GM10266 (cell line): ENCODE measurements around the gene BMP6.

ENCODE experiments used
- DNase-seq: peaks from one replicate; pipeline ENCODE4 v3.0.0; 2012; ENCODE audit errors: extremely low spot score
- CTCF ChIP-seq: IDR thresholded peaks from 2 replicates; pipeline ENCODE4 v1.5.1; 2012; ENCODE audit warnings: mild to moderate bottlenecking, low read depth; ENCODE audit not compliant: control insufficient read depth, insufficient read depth; ENCODE audit errors: missing control alignments

The BMP6 gene

GRCh38 chr6:7914311-7914710 is 188.4 kb downstream of the BMP6 start:
- TF ChIP-seq CTCF = no peak
- no peak for DNase-seq

GRCh38 chr6:7914991-7915789 is 189.3 kb downstream of the BMP6 start:
- no peak for DNase-seq
- no peak for TF ChIP-seq CTCF

GRCh38 chr6:7916959-7917358 is 191.1 kb downstream of the BMP6 start:
- no peak for TF ChIP-seq CTCF
- no peak for DNase-seq

- TF ChIP-seq CTCF = no peak
Measured at GRCh38 chr6:7917729-7918128, 191.8 kb downstream of the BMP6 start.

GRCh38 chr6:7918403-7918802 is 192.5 kb downstream of the BMP6 start:
- no peak for DNase-seq
- TF ChIP-seq CTCF = no peak

More at GRCh38 chr6:7917729-7918128, 191.8 kb downstream of the BMP6 start:
- no peak for DNase-seq

- no peak for DNase-seq
- TF ChIP-seq CTCF = no peak
Measured at GRCh38 chr6:7919871-7920270, 194.0 kb downstream of the BMP6 start.

- TF ChIP-seq CTCF = no peak
- no peak for DNase-seq
Measured at GRCh38 chr6:7920425-7920824, 194.5 kb downstream of the BMP6 start.
